Coronary artery (tissue), 2 donors: ENCODE measurements around the gene SLC35F2.

ENCODE experiments used
- DNase-seq: peaks from one replicate; pipeline ENCODE4 v3.0.0-alpha.2; 2017; ENCODE audit warnings: low spot score
- H3K27ac ChIP-seq, 2 donors: fragments of 200-600 bp; sonication (generic); one replicate each; pipeline ENCODE4 v1.5.1; 2016 to 2019
- H3K4me3 ChIP-seq: fragments of 200-600 bp; sonication (generic); 2 replicates; pipeline ENCODE4 v1.5.1; 2016; ENCODE audit warnings: mild to moderate bottlenecking, moderate library complexity
- CTCF ChIP-seq: fragments of 200-600 bp; sonication (generic); IDR thresholded peaks from one replicate; pipeline ENCODE4 v1.5.1; 2019; ENCODE audit warnings: antibody characterized with exemption

The SLC35F2 gene

GRCh38 chr11:107785401-107785800, 73.2 kb downstream of the SLC35F2 start:
- DNase-seq, result no peak
- Histone ChIP-seq H3K4me3 (no peak overlapping the region), H3K27ac (no peak overlapping the region)
- no peak for TF ChIP-seq CTCF

- no peak overlapping the region for H3K4me3 ChIP-seq
- no peak overlapping the region for H3K27ac ChIP-seq
- no peak for TF ChIP-seq CTCF
- DNase-seq, result no peak
These were observed 75.5 kb downstream of the SLC35F2 start for GRCh38 chr11:107783121-107783520.

- Histone ChIP-seq H3K27ac (no peak overlapping the region), H3K4me3 (no peak overlapping the region)
- no peak for TF ChIP-seq CTCF
- DNase-seq, result no peak
These were observed 77.8 kb downstream of the SLC35F2 start for GRCh38 chr11:107780775-107781174.

GRCh38 chr11:107780136-107780535, 78.5 kb downstream of the SLC35F2 start:
- no peak overlapping the region for H3K4me3 ChIP-seq
- TF ChIP-seq CTCF, result no peak
- no peak for DNase-seq
- H3K27ac ChIP-seq, result no peak overlapping the region

GRCh38 chr11:107778839-107779517, 79.6 kb downstream of the SLC35F2 start:
- TF ChIP-seq CTCF, result no peak
- no peak overlapping the region for H3K27ac ChIP-seq
- no peak for DNase-seq
- H3K4me3 ChIP-seq, result no peak overlapping the region

- H3K4me3 ChIP-seq, result no peak overlapping the region
- H3K27ac ChIP-seq, result no peak overlapping the region
- no peak for DNase-seq
- TF ChIP-seq CTCF, result no peak
These were observed 81.5 kb downstream of the SLC35F2 start for GRCh38 chr11:107777110-107777509.

- TF ChIP-seq CTCF, result no peak
- no peak for DNase-seq
- Histone ChIP-seq H3K4me3 (no peak overlapping the region), H3K27ac (no peak overlapping the region)
These were observed 82.5 kb downstream of the SLC35F2 start for GRCh38 chr11:107776062-107776461.
